ENCODE measurements around the gene IFFO2.

DNA sequence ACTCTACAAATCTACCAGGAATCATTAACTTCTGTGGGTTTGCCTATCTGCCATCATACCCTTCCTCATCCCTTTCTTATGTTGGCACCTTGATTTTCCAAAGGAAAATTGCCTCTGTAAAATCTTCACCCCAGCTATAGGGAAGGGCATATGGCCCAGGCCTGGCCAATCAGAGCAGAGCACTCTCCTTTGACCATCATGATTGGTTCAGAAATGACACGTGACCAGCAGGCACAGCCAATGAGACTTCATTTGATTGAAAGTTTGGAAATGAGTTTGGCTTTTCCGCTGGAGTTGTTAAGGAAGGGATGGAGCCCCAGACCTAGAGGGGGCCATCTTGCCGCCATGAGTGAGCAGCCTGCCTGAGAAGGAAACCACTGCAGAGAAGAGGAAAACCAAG is 35.1 kb upstream of the IFFO2 start:
- no peak for TF ChIP-seq CEBPB (IDR thresholded peaks at IDR 0.05)
- no peak for TF ChIP-seq ZBTB7A (IDR thresholded peaks at IDR 0.05; ENCODE audit: low read depth)

Data from Ishikawa (cell line).